DOHH2 (cell line): Measurements from ENCODE around the gene WLS.

Experiments
- H3F3A ChIP-seq: fragments of 200-600 bp; sonication (generic), shearing (Covaris generic); 2 replicates; pipeline ENCODE4 v1.6.0; 2016; ENCODE audit warnings: antibody characterized with exemption, mild to moderate bottlenecking; ENCODE audit not compliant: control insufficient read depth, insufficient read depth
- H3K27ac ChIP-seq: fragments of 200-600 bp; sonication (generic); 2 replicates; pipeline ENCODE4 v1.5.1; 2014; ENCODE audit warnings: low read depth, mild to moderate bottlenecking, low read length, moderate library complexity
- H3K27me3 ChIP-seq: fragments of 200-600 bp; sonication (generic); 2 replicates; pipeline ENCODE4 v1.6.1; 2014; ENCODE audit warnings: mild to moderate bottlenecking, low read length, mixed read lengths; ENCODE audit not compliant: control insufficient read depth
- H3K36me3 ChIP-seq: fragments of 200-600 bp; sonication (generic); 2 replicates; pipeline ENCODE4 v1.6.1; 2014; ENCODE audit warnings: mild to moderate bottlenecking, low read length, moderate library complexity, mixed read lengths; ENCODE audit not compliant: control insufficient read depth
- H3K4me1 ChIP-seq: fragments of 200-600 bp; sonication (generic); 2 replicates; pipeline ENCODE4 v1.6.1; 2014; ENCODE audit warnings: mild to moderate bottlenecking, low read length, mixed read lengths; ENCODE audit not compliant: control insufficient read depth
- H3K4me2 ChIP-seq: fragments of 200-600 bp; sonication (generic); 2 replicates; pipeline ENCODE4 v1.6.0; 2014; ENCODE audit warnings: mild to moderate bottlenecking, low read length, moderate library complexity
- H3K4me3 ChIP-seq: fragments of 200-600 bp; sonication (generic); 2 replicates; pipeline ENCODE4 v1.5.1; 2014; ENCODE audit warnings: mild to moderate bottlenecking, low read length, mixed read lengths
- H3K79me2 ChIP-seq: fragments of 200-600 bp; sonication (generic); 2 replicates; pipeline ENCODE4 v1.6.1; 2014; ENCODE audit warnings: mild to moderate bottlenecking, low read length, mixed read lengths; ENCODE audit not compliant: control insufficient read depth
- H3K9me2 ChIP-seq: fragments of 200-600 bp; sonication (generic); replicated peaks from 2 replicates; pipeline ENCODE4 v1.6.1; 2014; ENCODE audit warnings: mild to moderate bottlenecking, low read length, mixed read lengths; ENCODE audit not compliant: control insufficient read depth
- H3K9me3 ChIP-seq: fragments of 200-600 bp; sonication (generic); 2 replicates; pipeline ENCODE4 v1.6.1; 2014; ENCODE audit warnings: antibody characterized with exemption, low read length, mixed read lengths; ENCODE audit not compliant: control insufficient read depth, insufficient read depth
- H4K20me1 ChIP-seq: fragments of 200-600 bp; sonication (generic); 2 replicates; pipeline ENCODE4 v1.6.0; 2014; ENCODE audit warnings: low read depth, mild to moderate bottlenecking, antibody characterized with exemption, low read length, moderate library complexity; ENCODE audit not compliant: control insufficient read depth, insufficient read depth
- EZH2phosphoT487 ChIP-seq: fragments of 200-600 bp; sonication (generic); IDR thresholded peaks from 2 replicates; pipeline ENCODE4 v1.6.1; 2017; ENCODE audit warnings: borderline replicate concordance, mild to moderate bottlenecking, antibody characterized with exemption, low read length, moderate library complexity, mixed read lengths
- TF ChIP-seq, protein P1 (sequence below): fragments of 200-600 bp; sonication (generic); IDR thresholded peaks from one replicate; pipeline ENCODE4 v1.5.1; 2014; ENCODE audit warnings: antibody characterized with exemption, mild to moderate bottlenecking, low read depth, low read length; ENCODE audit not compliant: poor library complexity, severe bottlenecking

The WLS gene

DNA sequence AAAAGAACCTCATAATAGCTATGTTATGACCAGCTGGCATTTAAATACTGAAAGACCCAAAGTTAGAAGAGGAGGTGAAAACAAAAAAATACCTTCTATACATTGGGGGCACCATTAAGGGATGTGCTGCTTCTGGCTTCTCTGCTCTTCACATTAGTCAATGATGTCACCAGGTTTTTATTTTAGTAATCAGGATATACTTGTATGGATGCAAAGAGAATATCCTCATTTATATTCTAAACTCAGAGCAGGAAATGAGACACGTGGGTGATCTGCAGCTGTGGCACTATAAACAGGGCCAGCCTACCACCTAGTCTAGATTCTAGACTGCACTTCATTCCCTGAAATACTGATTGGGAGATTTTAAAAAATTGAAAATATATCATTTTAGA is 51.2 kb downstream of the WLS start:
- no peaks in the 10 kb centered on the region for H3F3A ChIP-seq
- H3K27ac ChIP-seq, result no peak overlapping the region
- H3K9me2 ChIP-seq, result no peaks in the 10 kb centered on the region
- H3K4me1 ChIP-seq, result no peaks in the 10 kb centered on the region
- no peaks in the 10 kb centered on the region for H4K20me1 ChIP-seq
- no peaks in the 10 kb centered on the region for H3K79me2 ChIP-seq
- TF ChIP-seq, protein P1, sequence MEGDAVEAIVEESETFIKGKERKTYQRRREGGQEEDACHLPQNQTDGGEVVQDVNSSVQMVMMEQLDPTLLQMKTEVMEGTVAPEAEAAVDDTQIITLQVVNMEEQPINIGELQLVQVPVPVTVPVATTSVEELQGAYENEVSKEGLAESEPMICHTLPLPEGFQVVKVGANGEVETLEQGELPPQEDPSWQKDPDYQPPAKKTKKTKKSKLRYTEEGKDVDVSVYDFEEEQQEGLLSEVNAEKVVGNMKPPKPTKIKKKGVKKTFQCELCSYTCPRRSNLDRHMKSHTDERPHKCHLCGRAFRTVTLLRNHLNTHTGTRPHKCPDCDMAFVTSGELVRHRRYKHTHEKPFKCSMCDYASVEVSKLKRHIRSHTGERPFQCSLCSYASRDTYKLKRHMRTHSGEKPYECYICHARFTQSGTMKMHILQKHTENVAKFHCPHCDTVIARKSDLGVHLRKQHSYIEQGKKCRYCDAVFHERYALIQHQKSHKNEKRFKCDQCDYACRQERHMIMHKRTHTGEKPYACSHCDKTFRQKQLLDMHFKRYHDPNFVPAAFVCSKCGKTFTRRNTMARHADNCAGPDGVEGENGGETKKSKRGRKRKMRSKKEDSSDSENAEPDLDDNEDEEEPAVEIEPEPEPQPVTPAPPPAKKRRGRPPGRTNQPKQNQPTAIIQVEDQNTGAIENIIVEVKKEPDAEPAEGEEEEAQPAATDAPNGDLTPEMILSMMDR, result no peak
- TF ChIP-seq EZH2phosphoT487, result no peak
- H3K4me3 ChIP-seq, result no peak overlapping the region
- H3K36me3 ChIP-seq, result no peaks in the 10 kb centered on the region
- no peak overlapping the region for H3K4me2 ChIP-seq
- H3K27me3 ChIP-seq, result no peaks in the 10 kb centered on the region
- no peaks in the 10 kb centered on the region for H3K9me3 ChIP-seq

DNA sequence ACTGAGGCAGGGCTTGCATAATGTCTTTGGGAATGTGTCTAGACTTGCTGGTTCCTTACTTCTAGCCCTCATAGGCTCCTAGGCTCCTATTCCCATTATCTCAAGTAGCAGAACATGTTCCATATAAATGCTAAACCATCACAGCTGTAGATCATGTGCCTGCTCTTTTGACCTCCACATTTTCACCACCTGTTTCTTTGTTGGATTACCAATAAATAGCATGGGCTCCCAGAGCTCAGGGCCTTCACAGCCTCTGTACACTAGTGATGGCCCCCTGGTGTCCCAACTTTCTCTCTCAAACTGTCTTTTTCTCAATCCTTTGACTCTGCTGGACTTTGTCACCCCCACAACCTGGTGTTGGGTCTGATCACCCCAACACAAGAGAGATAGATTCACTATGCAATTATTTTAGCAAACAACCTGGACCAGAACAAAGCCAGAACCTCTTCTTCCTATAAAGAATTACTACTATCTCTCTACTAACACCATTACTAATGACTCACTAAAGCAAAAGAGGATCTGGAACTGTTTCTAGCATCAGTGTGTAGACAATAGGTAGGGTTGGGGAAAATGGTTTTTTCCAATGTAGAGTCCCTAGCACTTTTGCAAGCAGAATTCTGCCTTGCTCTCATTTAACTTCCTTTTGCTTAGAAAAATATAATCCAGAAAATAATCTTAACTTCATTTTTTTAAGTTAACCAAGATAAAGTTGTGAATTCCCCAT is 51.7 kb downstream of the WLS start:
- Histone ChIP-seq H3F3A (no peaks in the 10 kb centered on the region), H3K27ac (no peak overlapping the region)
- TF ChIP-seq EZH2phosphoT487, result no peak
- TF ChIP-seq, protein P1, result no peak

DNA sequence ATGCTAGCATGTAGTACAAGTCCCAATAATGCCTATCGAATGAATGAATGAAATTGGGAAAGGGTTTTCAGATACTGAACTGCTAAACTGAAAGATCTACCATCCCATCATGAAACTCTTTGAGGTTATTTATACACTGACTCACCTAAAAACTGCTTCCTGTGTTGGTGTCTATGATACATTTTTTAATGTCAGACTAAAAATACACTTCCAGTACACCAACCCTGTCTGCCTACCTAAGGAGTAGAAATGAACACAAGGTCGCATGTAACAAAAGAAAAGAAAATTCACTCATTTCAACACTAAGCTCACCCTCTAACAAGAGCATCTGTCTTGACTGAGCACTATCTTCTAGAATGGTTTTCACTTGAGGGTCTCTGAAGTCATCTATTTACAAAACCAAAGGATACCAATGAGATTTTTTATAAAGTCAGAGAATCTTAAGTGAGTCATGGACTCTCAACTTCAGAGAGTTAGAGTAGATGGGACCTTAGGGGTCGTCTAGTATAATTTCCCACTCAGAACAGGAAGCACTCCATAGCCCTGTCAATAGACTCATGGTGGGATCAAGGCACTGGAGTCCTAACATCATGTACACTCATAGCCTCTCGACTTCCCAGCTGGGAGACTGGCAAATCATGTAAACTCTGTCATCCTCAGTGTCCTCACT is 53.4 kb downstream of the WLS start:
- H3K4me1 ChIP-seq, result no peaks in the 10 kb centered on the region
- no peaks in the 10 kb centered on the region for H4K20me1 ChIP-seq
- no peak overlapping the region for H3K4me2 ChIP-seq
- no peaks in the 10 kb centered on the region for H3K79me2 ChIP-seq
- no peaks in the 10 kb centered on the region for H3K9me3 ChIP-seq
- no peaks in the 10 kb centered on the region for H3K36me3 ChIP-seq
- no peak overlapping the region for H3K4me3 ChIP-seq
- H3F3A ChIP-seq, result no peaks in the 10 kb centered on the region
- no peaks in the 10 kb centered on the region for H3K9me2 ChIP-seq
- no peak overlapping the region for H3K27ac ChIP-seq
- H3K27me3 ChIP-seq, result no peaks in the 10 kb centered on the region
- no peak for TF ChIP-seq EZH2phosphoT487
- TF ChIP-seq, protein P1, result no peak

More for the DNA sequence above, 51.7 kb downstream of the WLS start:
- Histone ChIP-seq H4K20me1 (no peaks in the 10 kb centered on the region), H3K27me3 (no peaks in the 10 kb centered on the region), H3K9me2 (no peaks in the 10 kb centered on the region), H3K79me2 (no peaks in the 10 kb centered on the region), H3K4me3 (no peak overlapping the region), H3K4me1 (no peaks in the 10 kb centered on the region), H3K36me3 (no peaks in the 10 kb centered on the region), H3K9me3 (no peaks in the 10 kb centered on the region), H3K4me2 (no peak overlapping the region)
